DOHH2 (cell line): ENCODE data around the gene FCER1G.
A peak's percentile ranks its signal among the peaks of the same experiment; 100 is the strongest.

ENCODE experiments used
- H3F3A ChIP-seq: fragments of 200-600 bp; sonication (generic), shearing (Covaris generic); 2 replicates; pipeline ENCODE4 v1.6.0; 2016; ENCODE audit warnings: antibody characterized with exemption, mild to moderate bottlenecking; ENCODE audit not compliant: control insufficient read depth, insufficient read depth
- H3K27ac ChIP-seq: fragments of 200-600 bp; sonication (generic); 2 replicates; pipeline ENCODE4 v1.5.1; 2014; ENCODE audit warnings: low read depth, mild to moderate bottlenecking, low read length, moderate library complexity
- H3K27me3 ChIP-seq: fragments of 200-600 bp; sonication (generic); 2 replicates; pipeline ENCODE4 v1.6.1; 2014; ENCODE audit warnings: mild to moderate bottlenecking, low read length, mixed read lengths; ENCODE audit not compliant: control insufficient read depth
- H3K36me3 ChIP-seq: fragments of 200-600 bp; sonication (generic); 2 replicates; pipeline ENCODE4 v1.6.1; 2014; ENCODE audit warnings: mild to moderate bottlenecking, low read length, moderate library complexity, mixed read lengths; ENCODE audit not compliant: control insufficient read depth
- H3K4me1 ChIP-seq: fragments of 200-600 bp; sonication (generic); 2 replicates; pipeline ENCODE4 v1.6.1; 2014; ENCODE audit warnings: mild to moderate bottlenecking, low read length, mixed read lengths; ENCODE audit not compliant: control insufficient read depth
- H3K4me2 ChIP-seq: fragments of 200-600 bp; sonication (generic); 2 replicates; pipeline ENCODE4 v1.6.0; 2014; ENCODE audit warnings: mild to moderate bottlenecking, low read length, moderate library complexity
- H3K4me3 ChIP-seq: fragments of 200-600 bp; sonication (generic); 2 replicates; pipeline ENCODE4 v1.5.1; 2014; ENCODE audit warnings: mild to moderate bottlenecking, low read length, mixed read lengths
- H3K79me2 ChIP-seq: fragments of 200-600 bp; sonication (generic); 2 replicates; pipeline ENCODE4 v1.6.1; 2014; ENCODE audit warnings: mild to moderate bottlenecking, low read length, mixed read lengths; ENCODE audit not compliant: control insufficient read depth
- H3K9me2 ChIP-seq: fragments of 200-600 bp; sonication (generic); replicated peaks from 2 replicates; pipeline ENCODE4 v1.6.1; 2014; ENCODE audit warnings: mild to moderate bottlenecking, low read length, mixed read lengths; ENCODE audit not compliant: control insufficient read depth
- H3K9me3 ChIP-seq: fragments of 200-600 bp; sonication (generic); 2 replicates; pipeline ENCODE4 v1.6.1; 2014; ENCODE audit warnings: antibody characterized with exemption, low read length, mixed read lengths; ENCODE audit not compliant: control insufficient read depth, insufficient read depth
- H4K20me1 ChIP-seq: fragments of 200-600 bp; sonication (generic); 2 replicates; pipeline ENCODE4 v1.6.0; 2014; ENCODE audit warnings: low read depth, mild to moderate bottlenecking, antibody characterized with exemption, low read length, moderate library complexity; ENCODE audit not compliant: control insufficient read depth, insufficient read depth
- CTCF ChIP-seq: fragments of 200-600 bp; sonication (generic); IDR thresholded peaks from one replicate; pipeline ENCODE4 v1.5.1; 2014; ENCODE audit warnings: antibody characterized with exemption, mild to moderate bottlenecking, low read depth, low read length; ENCODE audit not compliant: poor library complexity, severe bottlenecking
- EZH2phosphoT487 ChIP-seq: fragments of 200-600 bp; sonication (generic); IDR thresholded peaks from 2 replicates; pipeline ENCODE4 v1.6.1; 2017; ENCODE audit warnings: borderline replicate concordance, mild to moderate bottlenecking, antibody characterized with exemption, low read length, moderate library complexity, mixed read lengths

Gene FCER1G

GRCh38 chr1:161226320-161226711, 11.2 kb downstream of the FCER1G start:
- Histone ChIP-seq H3K4me2 (peak overlapping the region; percentile 81), H3K4me1 (peaks cover 24% of the 10 kb centered on the region), H3K36me3 (peaks cover 30% of the 10 kb centered on the region), H3K4me3 (peak overlapping the region; percentile 81), H3K27me3 (no peaks in the 10 kb centered on the region), H3K9me3 (no peaks in the 10 kb centered on the region), H3F3A (no peaks in the 10 kb centered on the region), H4K20me1 (no peaks in the 10 kb centered on the region), H3K9me2 (no peaks in the 10 kb centered on the region), H3K27ac (peak overlapping the region; percentile 38), H3K79me2 (peaks cover 11% of the 10 kb centered on the region)
- TF ChIP-seq CTCF: no peak
- TF ChIP-seq EZH2phosphoT487: no peak

- Histone ChIP-seq H3K9me2 (no peaks in the 10 kb centered on the region), H4K20me1 (no peaks in the 10 kb centered on the region), H3K27me3 (no peaks in the 10 kb centered on the region), H3K36me3 (peaks cover 30% of the 10 kb centered on the region), H3K4me1 (peaks cover 24% of the 10 kb centered on the region), H3K79me2 (peaks cover 11% of the 10 kb centered on the region), H3F3A (no peaks in the 10 kb centered on the region), H3K9me3 (no peaks in the 10 kb centered on the region), H3K27ac (peak overlapping the region; percentile 38), H3K4me2 (peak overlapping the region; percentile 81), H3K4me3 (peak overlapping the region; percentile 81)
- no peak for TF ChIP-seq EZH2phosphoT487
- TF ChIP-seq CTCF: no peak
These were observed 11.7 kb downstream of the FCER1G start for GRCh38 chr1:161226759-161227158.

GRCh38 chr1:161227196-161227871, 12.2 kb downstream of the FCER1G start:
- TF ChIP-seq CTCF (peak; percentile 99), EZH2phosphoT487 (no peak)
- no peaks in the 10 kb centered on the region for H3K9me3 ChIP-seq
- H3K4me2 ChIP-seq: peak overlapping the region; percentile 81
- H3K4me3 ChIP-seq: peak overlapping the region; percentile 81
- H3K27me3 ChIP-seq: no peaks in the 10 kb centered on the region
- peaks cover 24% of the 10 kb centered on the region for H3K4me1 ChIP-seq
- no peaks in the 10 kb centered on the region for H4K20me1 ChIP-seq
- no peaks in the 10 kb centered on the region for H3K9me2 ChIP-seq
- H3K27ac ChIP-seq: peak overlapping the region; percentile 38
- peaks cover 11% of the 10 kb centered on the region for H3K79me2 ChIP-seq
- H3F3A ChIP-seq: no peaks in the 10 kb centered on the region
- H3K36me3 ChIP-seq: peaks cover 30% of the 10 kb centered on the region
